ENCODE measurements around the gene PRDM16. TPM values are rescaled to one million over a fixed set of nuclear protein-coding genes. Genes with fewer than 3 reads are reported as not detected.

The PRDM16 gene
- polyA plus RNA-seq, 1 donor (not counting 4 experiments of a cell fraction or from before 2014, with no cell fraction given) = 0.05 TPM

DNA sequence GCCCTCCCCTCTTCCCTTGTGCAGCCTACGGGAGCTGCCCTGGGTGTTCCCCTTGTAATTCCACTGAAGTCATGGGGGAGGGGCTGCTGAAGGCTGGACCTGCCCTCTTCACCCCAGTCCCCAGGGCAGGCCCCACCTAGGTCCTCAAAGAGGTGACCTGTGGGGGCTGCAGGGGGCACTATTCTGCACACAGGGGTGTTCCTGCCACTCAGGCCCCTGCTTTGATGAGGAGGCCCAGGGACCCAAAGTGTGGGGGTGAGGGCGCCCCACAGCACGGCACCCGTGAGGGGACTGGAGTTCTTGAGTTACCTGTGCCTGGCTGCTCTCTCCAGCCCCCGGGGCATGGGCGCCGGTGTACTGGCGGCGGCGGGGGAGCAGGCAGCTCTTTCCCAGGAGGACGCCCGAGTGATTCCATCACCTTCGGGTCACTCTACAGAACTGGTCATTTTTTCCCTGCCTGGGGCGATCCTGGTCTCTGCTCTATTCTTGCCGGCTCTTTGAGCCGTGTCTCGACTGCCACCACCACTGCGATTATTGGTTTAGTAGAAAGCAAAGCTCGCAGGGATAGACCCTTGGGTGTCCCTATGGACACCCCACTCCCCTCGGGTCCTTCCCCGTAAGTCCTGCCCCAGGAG, 6.9 kb upstream of the PRDM16 start:
- Histone ChIP-seq H3K27ac (ENCODE audit: control insufficient read depth, insufficient read depth, low read length) (no peak overlapping the region), H3K9ac (ENCODE audit: control insufficient read depth, extremely low read depth, insufficient read depth, low read length) (no peak overlapping the region), H3K4me3 (ENCODE audit: control insufficient read depth in 2 of 3, extremely low read depth in 1 of 3, insufficient read depth in 2 of 3, low read depth in 1 of 3, low read length in 3 of 3) (no peak overlapping the region), H3K4me1 (ENCODE audit: control insufficient read depth, extremely low read depth, insufficient read depth, low read length) (no peaks in the 10 kb centered on the region), H3K9me1 (ENCODE audit: control insufficient read depth, extremely low read depth, insufficient read depth, low read length) (no peaks in the 10 kb centered on the region), H3K9me3 (ENCODE audit: control insufficient read depth, low read depth, low read length) (no peaks in the 10 kb centered on the region), H2AFZ (ENCODE audit: control insufficient read depth, low read length) (no peak overlapping the region), H3K27me3 (ENCODE audit: control insufficient read depth, extremely low read depth, insufficient read depth, low read length) (peaks cover 56% of the 10 kb centered on the region), H4K20me1 (ENCODE audit: control insufficient read depth, extremely low read depth, insufficient read depth, low read length) (no peaks in the 10 kb centered on the region), H3K79me2 (ENCODE audit: control insufficient read depth, insufficient read depth, low read length) (no peaks in the 10 kb centered on the region), H3K36me3 (ENCODE audit: control insufficient read depth in 2 of 2, extremely low read depth in 1 of 2, insufficient read depth in 2 of 2, low read length in 2 of 2) (no peaks in the 10 kb centered on the region), H3K4me2 (ENCODE audit: control insufficient read depth, extremely low read depth, insufficient read depth, low read depth, low read length) (no peak overlapping the region)
- FAIRE-seq = no peak
- DNase-seq (ENCODE audit: low read depth, low spot score) = no peak
- peak; percentile 42 for TF ChIP-seq EZH2 (IDR thresholded peaks at IDR 0.05; ENCODE audit: low read length)
- TF ChIP-seq, protein P1, sequence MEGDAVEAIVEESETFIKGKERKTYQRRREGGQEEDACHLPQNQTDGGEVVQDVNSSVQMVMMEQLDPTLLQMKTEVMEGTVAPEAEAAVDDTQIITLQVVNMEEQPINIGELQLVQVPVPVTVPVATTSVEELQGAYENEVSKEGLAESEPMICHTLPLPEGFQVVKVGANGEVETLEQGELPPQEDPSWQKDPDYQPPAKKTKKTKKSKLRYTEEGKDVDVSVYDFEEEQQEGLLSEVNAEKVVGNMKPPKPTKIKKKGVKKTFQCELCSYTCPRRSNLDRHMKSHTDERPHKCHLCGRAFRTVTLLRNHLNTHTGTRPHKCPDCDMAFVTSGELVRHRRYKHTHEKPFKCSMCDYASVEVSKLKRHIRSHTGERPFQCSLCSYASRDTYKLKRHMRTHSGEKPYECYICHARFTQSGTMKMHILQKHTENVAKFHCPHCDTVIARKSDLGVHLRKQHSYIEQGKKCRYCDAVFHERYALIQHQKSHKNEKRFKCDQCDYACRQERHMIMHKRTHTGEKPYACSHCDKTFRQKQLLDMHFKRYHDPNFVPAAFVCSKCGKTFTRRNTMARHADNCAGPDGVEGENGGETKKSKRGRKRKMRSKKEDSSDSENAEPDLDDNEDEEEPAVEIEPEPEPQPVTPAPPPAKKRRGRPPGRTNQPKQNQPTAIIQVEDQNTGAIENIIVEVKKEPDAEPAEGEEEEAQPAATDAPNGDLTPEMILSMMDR (optimal IDR thresholded peaks at IDR 0.05 in 1 of 3, IDR thresholded peaks at IDR 0.05 in 1 of 3, conservative IDR thresholded peaks at IDR 0.05 in 1 of 3; ENCODE audit: extremely low read depth in 1 of 3, insufficient read depth in 2 of 3, low read length in 3 of 3) = no peak
- dilution Hi-C loops (cut with MboI; ENCODE audit: extremely low pct_ligation_motif_present, low sequenced_read_pairs) = no loop called here

- Histone ChIP-seq H3K27me3 (ENCODE audit: control insufficient read depth, extremely low read depth, insufficient read depth, low read length) (peaks cover 63% of the 10 kb centered on the region), H3K9me1 (ENCODE audit: control insufficient read depth, extremely low read depth, insufficient read depth, low read length) (no peaks in the 10 kb centered on the region), H3K27ac (ENCODE audit: control insufficient read depth, insufficient read depth, low read length) (no peak overlapping the region), H3K4me1 (ENCODE audit: control insufficient read depth, extremely low read depth, insufficient read depth, low read length) (no peaks in the 10 kb centered on the region), H3K36me3 (ENCODE audit: control insufficient read depth in 2 of 2, extremely low read depth in 1 of 2, insufficient read depth in 2 of 2, low read length in 2 of 2) (no peaks in the 10 kb centered on the region), H2AFZ (ENCODE audit: control insufficient read depth, low read length) (no peak overlapping the region), H4K20me1 (ENCODE audit: control insufficient read depth, extremely low read depth, insufficient read depth, low read length) (no peaks in the 10 kb centered on the region), H3K9ac (ENCODE audit: control insufficient read depth, extremely low read depth, insufficient read depth, low read length) (no peak overlapping the region), H3K4me2 (ENCODE audit: control insufficient read depth, extremely low read depth, insufficient read depth, low read depth, low read length) (no peak overlapping the region), H3K4me3 (ENCODE audit: control insufficient read depth in 2 of 3, extremely low read depth in 1 of 3, insufficient read depth in 2 of 3, low read depth in 1 of 3, low read length in 3 of 3) (no peak overlapping the region), H3K79me2 (ENCODE audit: control insufficient read depth, insufficient read depth, low read length) (no peaks in the 10 kb centered on the region), H3K9me3 (ENCODE audit: control insufficient read depth, low read depth, low read length) (no peaks in the 10 kb centered on the region)
- no peak for TF ChIP-seq EZH2 (IDR thresholded peaks at IDR 0.05; ENCODE audit: low read length)
- TF ChIP-seq, protein P1 (optimal IDR thresholded peaks at IDR 0.05 in 1 of 3, IDR thresholded peaks at IDR 0.05 in 1 of 3, conservative IDR thresholded peaks at IDR 0.05 in 1 of 3; ENCODE audit: extremely low read depth in 1 of 3, insufficient read depth in 2 of 3, low read length in 3 of 3) = no peak
- no peak for DNase-seq (ENCODE audit: low read depth, low spot score)
- dilution Hi-C loops (cut with MboI; ENCODE audit: extremely low pct_ligation_motif_present, low sequenced_read_pairs) = no loop called here
- no peak for FAIRE-seq
Measured at GRCh38 chr1:3062616-3063378, 6.2 kb upstream of the PRDM16 start.
